IPS-15b (cell line): ENCODE data around the gene TRAF1.
A peak's percentile ranks its signal among the peaks of the same experiment; 100 is the strongest.

Source experiments
- H3K27me3 ChIP-seq: one replicate; pipeline ENCODE4 v1.6.1; 2013; ENCODE audit warnings: low read length; ENCODE audit not compliant: control insufficient read depth, insufficient read depth
- H3K36me3 ChIP-seq: one replicate; pipeline ENCODE4 v1.6.1; 2013; ENCODE audit warnings: low read length; ENCODE audit not compliant: control insufficient read depth, insufficient read depth
- H3K4me1 ChIP-seq: one replicate; pipeline ENCODE4 v1.6.1; 2013; ENCODE audit warnings: mild to moderate bottlenecking, low read length; ENCODE audit not compliant: control insufficient read depth, insufficient read depth
- H3K4me3 ChIP-seq: one replicate; pipeline ENCODE4 v1.5.1; 2013; ENCODE audit warnings: low read depth, low read length
- H3K9ac ChIP-seq: one replicate; pipeline ENCODE4 v1.6.1; 2013; ENCODE audit warnings: low read depth, mild to moderate bottlenecking, low read length
- H3K9me3 ChIP-seq: one replicate; pipeline ENCODE4 v1.6.1; 2013; ENCODE audit warnings: mild to moderate bottlenecking, low read length; ENCODE audit not compliant: control insufficient read depth, insufficient read depth

Gene TRAF1

DNA sequence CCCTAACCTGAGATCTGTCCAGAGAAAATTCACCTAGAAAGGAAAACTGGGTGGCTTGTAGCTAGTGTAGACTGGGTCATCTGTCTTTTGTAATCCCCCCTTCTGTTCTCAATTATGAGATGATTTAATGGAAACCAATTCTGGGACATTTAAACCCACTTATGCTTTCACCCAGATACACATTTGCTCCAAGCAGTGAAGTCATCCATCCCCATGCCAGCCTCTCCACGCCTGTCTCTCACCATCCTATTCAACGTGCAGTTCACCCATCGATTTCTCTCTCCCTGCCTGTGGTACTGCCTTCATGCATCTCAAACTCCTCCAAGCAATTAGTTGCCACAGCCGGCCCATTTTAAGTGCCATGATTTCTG, 51.4 kb downstream of the TRAF1 start:
- Histone ChIP-seq H3K27me3 (peaks cover 3% of the 10 kb centered on the region), H3K4me3 (peak overlapping the region; percentile 69), H3K4me1 (peaks cover 35% of the 10 kb centered on the region), H3K9ac (no peak overlapping the region), H3K9me3 (no peaks in the 10 kb centered on the region), H3K36me3 (no peaks in the 10 kb centered on the region)

DNA sequence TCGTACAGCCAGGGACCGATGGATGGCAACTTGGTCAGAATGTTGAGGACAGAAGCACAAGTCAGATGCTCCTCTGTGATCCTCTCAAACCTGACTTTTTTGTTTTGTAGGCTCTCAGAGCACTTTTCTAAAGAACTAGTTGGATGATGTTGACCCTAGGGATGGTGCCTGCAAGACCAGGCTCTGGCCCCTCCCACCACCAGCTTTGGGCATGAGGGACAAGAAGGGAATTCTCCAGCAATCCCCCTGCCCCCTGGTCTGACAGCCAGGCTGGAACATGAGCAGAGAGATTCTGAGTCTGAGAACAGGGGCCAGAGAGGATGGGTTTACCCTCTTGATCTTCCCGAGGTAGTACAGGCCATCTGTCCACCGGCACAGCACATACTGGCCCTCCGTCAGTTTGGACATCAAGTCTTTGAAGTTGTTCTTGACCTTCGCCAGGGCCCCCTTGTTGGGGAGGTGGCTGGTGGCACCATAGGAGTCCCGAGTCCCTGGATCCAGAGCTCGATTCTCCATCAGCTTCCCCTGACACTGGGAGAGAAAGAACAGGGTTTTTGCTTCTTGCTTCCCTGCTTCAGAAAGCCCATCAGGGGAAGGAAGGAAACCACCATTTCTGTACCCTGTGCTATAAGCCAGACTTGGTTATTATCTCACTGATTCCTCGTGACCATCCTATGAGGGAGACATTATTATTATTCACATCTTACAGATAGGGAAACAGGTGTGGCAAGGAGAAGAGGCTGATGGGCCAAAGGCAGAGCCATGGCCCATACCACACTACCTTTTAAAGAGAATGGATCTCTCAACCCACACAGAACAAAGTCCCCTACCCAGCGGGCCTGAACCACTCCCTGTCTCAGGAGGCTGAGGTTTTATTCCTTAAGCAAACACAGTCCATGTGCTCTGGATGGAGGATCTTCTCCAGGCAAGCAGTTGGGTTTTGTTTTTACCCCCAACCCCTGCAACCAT, 52.1 kb downstream of the TRAF1 start:
- H3K4me3 ChIP-seq, result no peak overlapping the region
- H3K9me3 ChIP-seq, result no peaks in the 10 kb centered on the region
- H3K4me1 ChIP-seq, result peaks cover 35% of the 10 kb centered on the region
- H3K9ac ChIP-seq, result no peak overlapping the region
- H3K27me3 ChIP-seq, result peaks cover 3% of the 10 kb centered on the region
- H3K36me3 ChIP-seq, result no peaks in the 10 kb centered on the region

DNA sequence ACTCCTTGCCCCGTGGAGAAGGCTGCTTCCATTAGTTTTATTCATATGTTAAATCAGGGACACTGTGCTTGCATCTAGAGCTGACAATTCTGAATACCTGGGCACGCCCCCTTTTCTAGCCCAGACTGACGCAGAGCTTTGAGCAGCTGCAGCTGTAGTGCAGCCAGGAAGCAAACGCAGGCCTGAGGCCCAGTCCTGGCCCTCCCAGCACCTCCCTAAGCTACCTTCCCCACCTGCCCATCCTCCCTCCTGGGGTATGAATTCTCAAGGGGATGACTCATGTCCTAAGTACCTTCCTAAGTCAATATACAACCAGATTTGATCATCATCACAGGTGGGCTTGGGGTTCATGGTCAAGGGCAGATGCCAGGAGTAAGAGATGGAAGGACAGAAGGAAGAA, 53.1 kb downstream of the TRAF1 start:
- peaks cover 32% of the 10 kb centered on the region for H3K4me1 ChIP-seq
- no peak overlapping the region for H3K4me3 ChIP-seq
- H3K27me3 ChIP-seq, result peaks cover 3% of the 10 kb centered on the region
- no peaks in the 10 kb centered on the region for H3K9me3 ChIP-seq
- H3K36me3 ChIP-seq, result no peaks in the 10 kb centered on the region
- H3K9ac ChIP-seq, result no peak overlapping the region

- no peak overlapping the region for H3K4me3 ChIP-seq
- H3K27me3 ChIP-seq, result peaks cover 3% of the 10 kb centered on the region
- H3K9me3 ChIP-seq, result no peaks in the 10 kb centered on the region
- H3K36me3 ChIP-seq, result no peaks in the 10 kb centered on the region
- H3K9ac ChIP-seq, result no peak overlapping the region
- H3K4me1 ChIP-seq, result peaks cover 28% of the 10 kb centered on the region
Observed at GRCh38 chr9:120872791-120873502, 53.6 kb downstream of the TRAF1 start.

DNA sequence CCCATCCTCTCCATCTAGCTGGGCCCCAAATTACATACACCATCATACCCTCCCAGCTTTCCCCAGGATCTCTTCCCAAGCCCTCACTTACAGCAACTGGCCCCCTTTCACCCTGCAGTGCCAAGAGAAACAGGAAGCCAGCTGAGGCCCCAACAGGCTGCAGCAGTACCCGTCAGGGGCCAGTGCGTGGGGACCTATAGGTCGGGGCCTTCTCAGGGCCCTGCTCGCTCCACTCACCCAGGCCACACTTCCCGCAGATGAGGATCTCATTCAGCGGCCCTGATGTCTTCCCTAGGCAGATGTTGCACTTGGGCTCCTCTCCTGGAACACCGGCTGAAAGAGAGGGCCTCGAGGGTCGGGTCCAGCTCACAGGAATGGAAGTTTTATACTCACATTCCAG, 56.4 kb downstream of the TRAF1 start:
- Histone ChIP-seq H3K4me1 (peaks cover 17% of the 10 kb centered on the region), H3K36me3 (peaks cover 5% of the 10 kb centered on the region), H3K9ac (no peak overlapping the region), H3K9me3 (no peaks in the 10 kb centered on the region), H3K27me3 (no peaks in the 10 kb centered on the region), H3K4me3 (no peak overlapping the region)

DNA sequence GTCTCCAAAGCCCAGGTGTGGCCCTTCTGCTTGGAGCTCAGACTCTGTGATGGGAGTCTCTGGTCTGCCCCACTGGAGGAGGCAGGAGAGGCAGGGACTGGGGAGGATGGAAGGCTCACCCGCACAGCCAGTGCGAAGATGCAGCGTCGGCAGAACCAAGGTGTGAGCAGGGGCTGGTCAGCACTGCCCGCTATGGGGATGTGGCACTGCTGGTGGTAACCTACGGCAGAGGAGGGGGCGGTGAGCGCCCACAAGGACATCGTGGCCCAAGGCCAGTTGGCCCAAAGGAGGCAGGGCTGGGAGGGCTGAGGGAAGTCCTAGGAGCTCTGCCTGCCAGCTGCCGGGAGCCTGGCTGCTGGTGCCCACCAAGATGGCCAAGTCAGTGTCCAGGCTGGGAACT, 56.9 kb downstream of the TRAF1 start:
- Histone ChIP-seq H3K27me3 (no peaks in the 10 kb centered on the region), H3K9ac (no peak overlapping the region), H3K9me3 (no peaks in the 10 kb centered on the region), H3K4me3 (no peak overlapping the region), H3K36me3 (peaks cover 5% of the 10 kb centered on the region), H3K4me1 (peaks cover 16% of the 10 kb centered on the region)

DNA sequence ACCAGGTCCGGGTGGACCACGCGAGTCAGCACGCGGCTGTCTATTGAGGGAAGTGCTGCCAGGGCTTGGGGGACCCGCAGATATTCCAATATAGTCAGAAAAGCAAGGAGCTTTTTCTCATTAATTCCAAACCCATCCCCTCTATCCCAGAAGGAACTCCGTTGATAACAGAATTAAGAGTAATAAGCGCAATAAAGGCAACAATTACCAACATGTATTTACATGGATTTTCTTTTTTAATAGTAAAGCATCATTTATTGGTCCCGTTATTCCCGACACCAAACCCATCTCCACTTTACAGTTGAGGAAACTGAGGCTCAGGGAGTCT, 57.3 kb downstream of the TRAF1 start:
- no peaks in the 10 kb centered on the region for H3K27me3 ChIP-seq
- H3K4me3 ChIP-seq, result peak overlapping the region; percentile 70
- H3K9ac ChIP-seq, result no peak overlapping the region
- peaks cover 15% of the 10 kb centered on the region for H3K4me1 ChIP-seq
- no peaks in the 10 kb centered on the region for H3K9me3 ChIP-seq
- H3K36me3 ChIP-seq, result peaks cover 5% of the 10 kb centered on the region

DNA sequence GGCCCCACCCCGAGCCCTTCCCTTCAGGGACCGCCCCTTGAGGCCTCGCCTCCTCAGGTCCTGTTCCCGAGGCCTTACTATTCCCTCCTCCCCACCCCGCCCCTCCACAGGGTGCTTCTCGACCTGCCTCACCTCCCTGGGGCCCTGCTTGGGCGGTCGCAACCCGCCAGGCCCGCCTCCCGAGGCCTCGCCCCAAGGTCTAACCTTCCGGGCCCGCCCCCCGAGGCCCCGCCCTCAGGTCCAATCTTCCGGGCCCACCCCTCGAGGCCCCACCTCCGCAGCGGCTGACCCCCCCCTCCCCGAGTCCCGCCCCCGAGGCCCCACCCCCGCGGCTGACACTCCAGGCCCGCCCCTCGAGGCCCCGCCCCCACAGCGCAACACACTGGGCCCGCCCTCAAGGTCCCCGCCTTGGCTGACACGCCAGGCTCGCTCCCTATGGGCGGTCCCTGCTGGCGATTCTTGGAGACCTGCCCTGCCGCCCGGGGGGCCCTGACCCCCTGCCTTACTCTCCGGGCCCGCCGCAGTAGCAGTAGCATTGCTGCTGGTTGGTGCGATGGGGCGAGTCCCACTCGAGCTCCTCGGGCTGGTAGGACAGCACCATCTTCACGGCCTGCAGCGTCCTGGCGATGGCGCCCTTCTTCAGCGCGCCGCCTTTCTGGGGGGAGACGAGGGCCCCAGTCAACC, 57.8 kb downstream of the TRAF1 start:
- H3K36me3 ChIP-seq, result peaks cover 8% of the 10 kb centered on the region
- no peaks in the 10 kb centered on the region for H3K27me3 ChIP-seq
- H3K4me3 ChIP-seq, result peak overlapping the region; percentile 70
- H3K4me1 ChIP-seq, result peaks cover 10% of the 10 kb centered on the region
- H3K9ac ChIP-seq, result no peak overlapping the region
- H3K9me3 ChIP-seq, result no peaks in the 10 kb centered on the region

DNA sequence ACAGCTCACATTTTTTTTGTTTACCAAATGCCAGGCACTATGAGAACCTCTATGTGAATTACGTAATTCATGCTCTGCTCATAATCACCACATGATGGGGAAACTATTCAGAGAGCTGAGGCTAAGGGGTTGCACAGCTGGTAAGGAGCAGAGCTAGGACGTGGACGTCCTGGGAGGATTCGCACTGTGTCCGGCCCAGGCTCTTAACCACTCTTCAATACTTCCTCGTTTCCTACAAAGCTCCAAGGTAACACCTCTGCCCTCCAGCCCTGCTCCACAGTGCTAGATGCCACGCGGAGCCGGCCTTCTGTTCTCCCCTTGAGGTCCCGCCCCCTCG, 58.3 kb downstream of the TRAF1 start:
- Histone ChIP-seq H3K9ac (no peak overlapping the region), H3K27me3 (no peaks in the 10 kb centered on the region), H3K4me1 (peaks cover 7% of the 10 kb centered on the region), H3K4me3 (peak overlapping the region; percentile 48), H3K9me3 (no peaks in the 10 kb centered on the region), H3K36me3 (peaks cover 11% of the 10 kb centered on the region)

GRCh38 chr9:120867676-120868338, 58.8 kb downstream of the TRAF1 start:
- H3K9me3 ChIP-seq, result no peaks in the 10 kb centered on the region
- peak overlapping the region; percentile 48 for H3K4me3 ChIP-seq
- H3K4me1 ChIP-seq, result peaks cover 2% of the 10 kb centered on the region
- H3K9ac ChIP-seq, result no peak overlapping the region
- H3K27me3 ChIP-seq, result no peaks in the 10 kb centered on the region
- H3K36me3 ChIP-seq, result peaks cover 12% of the 10 kb centered on the region

DNA sequence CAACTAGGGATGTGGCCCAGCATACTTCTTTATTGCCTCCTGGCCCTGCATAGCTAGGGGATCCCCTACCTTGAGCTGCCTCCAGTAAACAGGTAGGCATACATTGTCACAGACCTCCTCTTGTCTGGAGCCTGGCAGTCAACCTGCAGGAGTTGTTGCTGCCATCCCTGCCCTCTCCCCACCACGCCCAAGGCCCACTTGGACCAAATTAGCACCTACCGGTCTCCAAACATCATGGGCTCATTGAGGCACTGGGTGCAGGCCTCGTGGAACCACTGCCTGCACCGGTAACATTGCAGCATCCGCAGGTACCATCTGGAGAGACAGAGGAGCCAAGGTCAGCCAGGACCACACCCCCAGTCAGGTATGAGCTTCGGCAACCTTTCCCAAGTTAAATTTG, 59.9 kb downstream of the TRAF1 start:
- H3K27me3 ChIP-seq, result no peaks in the 10 kb centered on the region
- peaks cover 16% of the 10 kb centered on the region for H3K36me3 ChIP-seq
- no peaks in the 10 kb centered on the region for H3K9me3 ChIP-seq
- no peaks in the 10 kb centered on the region for H3K4me1 ChIP-seq
- H3K4me3 ChIP-seq, result no peak overlapping the region
- no peak overlapping the region for H3K9ac ChIP-seq
